GM12872 (cell line): ENCODE measurements around the gene TPRN.

ENCODE experiments used
- TF ChIP-seq, protein P1 (sequence below): IDR thresholded peaks from 3 replicates; pipeline ENCODE4 v1.5.1; 2011; ENCODE audit warnings: low read depth, mild to moderate bottlenecking, low read length, moderate library complexity; ENCODE audit not compliant: insufficient read depth

Gene TPRN

GRCh38 chr9:137192448-137192780 lies 8.1 kb downstream of the TPRN start:
- TF ChIP-seq, protein P1, sequence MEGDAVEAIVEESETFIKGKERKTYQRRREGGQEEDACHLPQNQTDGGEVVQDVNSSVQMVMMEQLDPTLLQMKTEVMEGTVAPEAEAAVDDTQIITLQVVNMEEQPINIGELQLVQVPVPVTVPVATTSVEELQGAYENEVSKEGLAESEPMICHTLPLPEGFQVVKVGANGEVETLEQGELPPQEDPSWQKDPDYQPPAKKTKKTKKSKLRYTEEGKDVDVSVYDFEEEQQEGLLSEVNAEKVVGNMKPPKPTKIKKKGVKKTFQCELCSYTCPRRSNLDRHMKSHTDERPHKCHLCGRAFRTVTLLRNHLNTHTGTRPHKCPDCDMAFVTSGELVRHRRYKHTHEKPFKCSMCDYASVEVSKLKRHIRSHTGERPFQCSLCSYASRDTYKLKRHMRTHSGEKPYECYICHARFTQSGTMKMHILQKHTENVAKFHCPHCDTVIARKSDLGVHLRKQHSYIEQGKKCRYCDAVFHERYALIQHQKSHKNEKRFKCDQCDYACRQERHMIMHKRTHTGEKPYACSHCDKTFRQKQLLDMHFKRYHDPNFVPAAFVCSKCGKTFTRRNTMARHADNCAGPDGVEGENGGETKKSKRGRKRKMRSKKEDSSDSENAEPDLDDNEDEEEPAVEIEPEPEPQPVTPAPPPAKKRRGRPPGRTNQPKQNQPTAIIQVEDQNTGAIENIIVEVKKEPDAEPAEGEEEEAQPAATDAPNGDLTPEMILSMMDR: no peak

GRCh38 chr9:137191691-137192447 lies 8.7 kb downstream of the TPRN start:
- TF ChIP-seq, protein P1: no peak

GRCh38 chr9:137191245-137191644 lies 9.3 kb downstream of the TPRN start:
- TF ChIP-seq, protein P1: no peak

DNA sequence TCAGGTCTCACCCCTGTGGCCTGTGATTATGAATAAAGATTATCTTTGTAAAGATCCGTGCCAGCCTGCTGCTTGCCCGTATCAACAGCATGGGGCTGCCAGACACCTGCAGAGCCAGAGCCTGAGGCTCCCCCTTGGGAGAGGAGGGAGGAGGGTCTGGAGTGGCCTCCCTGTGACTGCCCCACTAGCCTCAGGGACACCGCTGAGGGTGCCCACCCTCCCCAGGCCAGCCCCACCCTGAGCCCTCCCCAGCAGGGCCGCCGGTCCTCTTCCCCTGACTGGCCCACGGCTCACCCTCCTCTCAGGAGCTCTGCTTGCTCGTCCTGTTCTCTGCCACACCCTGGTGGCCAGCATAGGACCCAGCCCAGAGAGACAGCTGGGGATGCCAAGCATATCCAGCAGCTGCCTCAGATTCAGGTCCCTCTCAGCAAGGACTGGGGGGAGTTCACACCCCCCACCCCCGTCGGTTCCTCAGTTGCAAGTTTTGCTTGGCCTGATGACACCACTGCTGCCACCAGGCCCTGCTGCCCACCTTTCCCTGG lies 10.2 kb downstream of the TPRN start:
- TF ChIP-seq, protein P1: no peak

DNA sequence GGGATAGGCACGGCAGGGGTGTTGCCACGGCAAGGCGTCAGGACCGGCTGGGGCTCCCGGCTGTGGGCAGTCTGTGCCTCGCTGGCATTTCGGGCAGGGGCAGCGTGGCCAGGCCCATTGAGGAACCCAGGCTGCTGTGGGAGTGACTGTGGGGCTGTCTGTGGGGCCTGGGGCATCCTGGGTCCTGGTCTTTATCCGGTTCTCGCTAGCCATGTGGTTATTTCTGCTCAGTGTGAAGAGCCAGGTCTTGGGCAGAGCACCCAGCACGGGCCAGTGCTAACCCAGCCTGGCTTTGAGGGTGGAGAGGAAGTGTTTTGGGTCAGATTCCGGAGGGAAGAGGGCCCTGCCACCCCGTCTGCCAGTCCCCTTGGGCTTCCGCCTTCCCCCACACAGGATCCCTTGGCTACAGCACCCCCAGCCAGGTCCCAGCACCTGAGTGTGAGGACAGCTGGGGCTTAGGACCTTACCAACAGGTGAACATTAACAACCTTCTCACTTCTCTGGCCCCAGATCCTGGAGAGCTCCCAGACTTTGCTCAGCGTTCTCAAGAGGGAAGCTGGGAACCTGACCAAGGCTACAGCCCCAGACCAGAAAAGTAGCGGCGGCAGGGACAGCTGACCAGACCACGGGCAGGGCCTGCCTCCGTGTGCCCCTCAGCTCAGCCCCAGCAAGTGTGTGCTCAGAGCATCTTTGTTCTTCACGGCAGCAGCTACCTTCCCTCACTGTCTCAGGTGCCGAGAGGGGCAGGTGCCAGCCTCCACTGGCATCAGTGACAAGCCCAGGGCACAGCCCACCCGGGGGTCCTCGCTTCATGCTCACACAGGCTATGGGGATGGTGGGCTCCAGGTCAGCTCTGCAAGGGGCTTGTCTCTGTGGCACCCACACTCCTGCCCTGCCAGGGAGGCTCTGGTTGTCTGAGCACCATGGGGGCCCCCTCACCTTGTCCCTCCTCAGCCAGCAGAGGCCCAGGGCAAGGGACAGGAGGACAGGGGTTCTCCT lies 10.9 kb downstream of the TPRN start:
- TF ChIP-seq, protein P1: no peak

DNA sequence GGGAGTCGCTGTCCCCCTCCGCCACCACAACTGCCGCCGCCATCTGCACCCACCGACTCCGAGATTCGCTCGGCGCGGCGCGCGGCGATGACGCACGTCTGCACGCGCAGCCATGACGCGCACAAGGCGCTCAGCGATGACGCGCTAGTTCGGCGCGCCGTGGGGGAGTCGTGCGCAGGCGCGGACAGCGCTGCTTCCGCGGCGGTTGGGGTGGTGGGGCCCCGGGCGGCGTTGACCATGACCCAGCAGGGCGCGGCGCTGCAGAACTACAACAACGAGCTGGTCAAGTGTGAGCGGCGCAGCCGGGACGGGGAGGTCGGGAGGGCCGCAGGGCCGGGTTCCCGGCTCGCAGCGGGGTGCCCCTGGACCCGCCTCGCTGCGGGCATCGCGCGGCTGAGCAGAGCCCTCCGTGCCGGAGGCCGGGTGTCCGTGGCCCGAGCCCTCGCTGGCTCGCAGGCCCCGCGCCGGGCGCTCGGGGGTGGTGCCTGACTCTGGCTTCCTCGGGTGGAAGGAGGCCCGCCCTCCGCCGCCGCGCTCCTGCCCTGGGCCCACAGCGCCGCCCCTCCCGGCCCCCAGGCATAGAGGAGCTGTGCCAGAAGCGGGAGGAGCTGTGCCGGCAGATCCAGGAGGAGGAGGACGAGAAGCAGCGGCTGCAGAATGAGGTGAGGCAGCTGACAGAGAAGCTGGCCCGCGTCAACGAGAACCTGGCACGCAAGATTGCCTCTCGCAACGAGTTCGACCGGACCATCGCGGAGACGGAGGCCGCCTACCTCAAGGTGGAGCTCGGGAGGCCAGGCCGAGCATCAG lies 11.8 kb downstream of the TPRN start, which contains the start of the genes ANAPC2 and SSNA1:
Gene ANAPC2 (minus strand): TSS at position 71 of the 807 bp plus-strand sequence. CDS start 28 bp downstream, at position 43.
Gene SSNA1 (plus strand): TSS at position 187 of the 807 bp plus-strand sequence. CDS start 51 bp downstream, at position 238.
- TF ChIP-seq, protein P1: peak; percentile 56
